ENCODE results near the gene CAMK4. TPM values are rescaled to one million over a fixed set of nuclear protein-coding genes. Genes with fewer than 3 reads are reported as not detected.

Gene CAMK4
- total and polyA plus RNA-seq, 8 donors = 0.45 to 25.1 (median 3.8) TPM

GRCh38 chr5:111461255-111461671, 237.1 kb downstream of the CAMK4 start:
- DNase-seq = peak in 1 of 2 donors; percentile 30
- no peaks in the 10 kb centered on the region for H3K9me3 ChIP-seq
- no peaks in the 10 kb centered on the region for H3K4me1 ChIP-seq
- H3K4me3 ChIP-seq = no peak overlapping the region
- H3K27me3 ChIP-seq = no peaks in the 10 kb centered on the region
- 40 to 66% (median 43%) methylated on average over 3 of the region's 3 CpGs for whole genome bisulfite sequencing, 5 donors
- no peak overlapping the region for H3K27ac ChIP-seq
- no peak for TF ChIP-seq EP300 (IDR thresholded peaks at IDR 0.05)
- TF ChIP-seq, protein P1, sequence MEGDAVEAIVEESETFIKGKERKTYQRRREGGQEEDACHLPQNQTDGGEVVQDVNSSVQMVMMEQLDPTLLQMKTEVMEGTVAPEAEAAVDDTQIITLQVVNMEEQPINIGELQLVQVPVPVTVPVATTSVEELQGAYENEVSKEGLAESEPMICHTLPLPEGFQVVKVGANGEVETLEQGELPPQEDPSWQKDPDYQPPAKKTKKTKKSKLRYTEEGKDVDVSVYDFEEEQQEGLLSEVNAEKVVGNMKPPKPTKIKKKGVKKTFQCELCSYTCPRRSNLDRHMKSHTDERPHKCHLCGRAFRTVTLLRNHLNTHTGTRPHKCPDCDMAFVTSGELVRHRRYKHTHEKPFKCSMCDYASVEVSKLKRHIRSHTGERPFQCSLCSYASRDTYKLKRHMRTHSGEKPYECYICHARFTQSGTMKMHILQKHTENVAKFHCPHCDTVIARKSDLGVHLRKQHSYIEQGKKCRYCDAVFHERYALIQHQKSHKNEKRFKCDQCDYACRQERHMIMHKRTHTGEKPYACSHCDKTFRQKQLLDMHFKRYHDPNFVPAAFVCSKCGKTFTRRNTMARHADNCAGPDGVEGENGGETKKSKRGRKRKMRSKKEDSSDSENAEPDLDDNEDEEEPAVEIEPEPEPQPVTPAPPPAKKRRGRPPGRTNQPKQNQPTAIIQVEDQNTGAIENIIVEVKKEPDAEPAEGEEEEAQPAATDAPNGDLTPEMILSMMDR (IDR thresholded peaks at IDR 0.05) = no peak
- TF ChIP-seq POLR2AphosphoS5 (IDR thresholded peaks at IDR 0.05) = no peak
- no peak for TF ChIP-seq POLR2A (IDR thresholded peaks at IDR 0.05)
- intact Hi-C loops (cut with DNase I; ENCODE audit: low total_unique reads) = no loop called here
- no peaks in the 10 kb centered on the region for H3K36me3 ChIP-seq

DNA sequence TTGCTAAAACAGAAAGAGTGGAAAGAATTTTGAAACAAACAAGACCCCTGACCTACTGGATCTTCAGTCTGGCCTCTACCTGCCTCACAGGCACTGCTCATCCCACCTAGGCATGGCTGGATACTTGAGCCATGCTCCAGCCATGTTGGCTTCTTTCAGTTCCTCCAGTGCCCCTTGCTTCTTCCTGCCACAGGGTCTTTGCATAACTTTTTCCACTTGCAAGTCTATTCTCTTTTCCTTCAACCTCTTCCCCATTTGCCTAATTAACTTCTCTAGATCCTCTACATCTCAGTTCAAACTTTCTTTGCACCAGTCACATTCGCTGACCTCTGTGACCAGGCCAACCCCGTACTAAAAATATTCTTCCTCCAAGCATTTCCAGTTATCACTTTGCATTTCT, 237.8 kb downstream of the CAMK4 start:
- no peaks in the 10 kb centered on the region for H3K27me3 ChIP-seq
- no peak overlapping the region for H3K4me3 ChIP-seq
- intact Hi-C loops (cut with DNase I; ENCODE audit: low total_unique reads) = no loop called here
- H3K27ac ChIP-seq = no peak overlapping the region
- WGBS, 5 donors = 66 to 86% (median 85%) methylated on average over 2 of the region's 2 CpGs
- no peak for DNase-seq
- no peaks in the 10 kb centered on the region for H3K4me1 ChIP-seq
- no peaks in the 10 kb centered on the region for H3K36me3 ChIP-seq
- no peaks in the 10 kb centered on the region for H3K9me3 ChIP-seq
- TF ChIP-seq POLR2A (IDR thresholded peaks at IDR 0.05) (no peak), POLR2AphosphoS5 (IDR thresholded peaks at IDR 0.05) (no peak), EP300 (IDR thresholded peaks at IDR 0.05) (no peak)
- TF ChIP-seq, protein P1 (IDR thresholded peaks at IDR 0.05) = no peak

DNA sequence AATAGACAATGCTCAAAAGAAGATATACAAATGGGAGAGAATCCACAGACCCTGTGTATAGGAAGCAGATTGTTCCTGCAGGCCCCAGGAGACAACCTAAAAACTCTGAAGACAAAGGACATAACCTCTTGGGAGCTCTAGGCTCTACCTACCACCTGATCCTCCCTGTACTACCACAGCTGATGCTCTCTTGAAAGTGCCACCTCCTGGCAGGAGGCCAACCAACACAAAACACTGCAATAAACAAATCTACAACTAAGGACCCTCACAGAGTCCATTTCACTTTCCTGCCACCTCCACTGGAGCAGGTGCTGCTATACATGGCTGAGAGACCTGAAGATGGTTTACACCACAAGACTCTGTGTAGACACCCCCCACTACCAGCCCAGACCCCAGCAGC, 239.1 kb downstream of the CAMK4 start:
- H3K27ac ChIP-seq = no peak overlapping the region
- TF ChIP-seq POLR2AphosphoS5 (IDR thresholded peaks at IDR 0.05) (no peak), EP300 (IDR thresholded peaks at IDR 0.05) (no peak), POLR2A (IDR thresholded peaks at IDR 0.05) (no peak)
- TF ChIP-seq, protein P1 (IDR thresholded peaks at IDR 0.05) = no peak
- no peaks in the 10 kb centered on the region for H3K36me3 ChIP-seq
- H3K27me3 ChIP-seq = no peaks in the 10 kb centered on the region
- H3K4me1 ChIP-seq = no peaks in the 10 kb centered on the region
- no peaks in the 10 kb centered on the region for H3K9me3 ChIP-seq
- intact Hi-C loops (cut with DNase I; ENCODE audit: low total_unique reads) = no loop called here
- no peak overlapping the region for H3K4me3 ChIP-seq
- no peak for DNase-seq

- intact Hi-C loops (cut with DNase I; ENCODE audit: low total_unique reads) = no loop called here
- TF ChIP-seq, protein P1 (IDR thresholded peaks at IDR 0.05) = no peak
- TF ChIP-seq POLR2AphosphoS5 (IDR thresholded peaks at IDR 0.05) (no peak), EP300 (IDR thresholded peaks at IDR 0.05) (no peak), POLR2A (IDR thresholded peaks at IDR 0.05) (no peak)
- H3K27ac ChIP-seq = no peak overlapping the region
Measured at GRCh38 chr5:111469293-111469896, 245.2 kb downstream of the CAMK4 start.

More at GRCh38 chr5:111469293-111469896, 245.2 kb downstream of the CAMK4 start:
- 80 to 94% (median 84%) methylated on average over 2 of the region's 2 CpGs for WGBS, 5 donors
- no peaks in the 10 kb centered on the region for H3K9me3 ChIP-seq
- no peaks in the 10 kb centered on the region for H3K27me3 ChIP-seq
- no peak overlapping the region for H3K4me3 ChIP-seq
- no peak for DNase-seq
- H3K4me1 ChIP-seq = no peaks in the 10 kb centered on the region
- no peaks in the 10 kb centered on the region for H3K36me3 ChIP-seq
